NCI-H1930 (cell line): ENCODE data around the gene KRT73.
"Not testable (repeated sequence)": the region's sequence is repeated elsewhere in the genome, so short reads cannot be mapped to it uniquely, and the experiment has no call there.

Experiments used
- DNase-seq, 2 experiments: peaks; one replicate each; lab custom pipeline; 2025; lab: John Stamatoyannopoulos, UW

The KRT73 gene

DNA sequence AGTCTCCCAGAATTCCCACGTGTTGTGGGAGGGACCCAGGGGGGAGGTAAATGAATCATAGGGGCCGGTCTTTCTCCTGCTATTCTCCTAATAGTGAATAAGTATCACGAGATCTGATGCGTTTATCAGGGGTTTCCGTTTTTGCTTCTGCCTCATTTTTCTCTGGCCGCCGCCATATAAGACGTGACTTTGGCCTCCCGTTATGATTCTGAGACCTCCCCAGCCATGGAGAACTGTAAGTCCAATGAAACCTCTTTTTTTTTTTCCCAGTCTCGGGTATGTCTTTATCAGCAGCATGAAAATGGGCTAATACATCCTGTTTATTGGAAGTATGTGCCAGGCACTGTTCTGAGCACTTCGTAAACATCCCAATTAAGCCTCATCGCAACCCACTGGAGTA is 17.9 kb downstream of the KRT73 start:
- no peak for DNase-seq

DNA sequence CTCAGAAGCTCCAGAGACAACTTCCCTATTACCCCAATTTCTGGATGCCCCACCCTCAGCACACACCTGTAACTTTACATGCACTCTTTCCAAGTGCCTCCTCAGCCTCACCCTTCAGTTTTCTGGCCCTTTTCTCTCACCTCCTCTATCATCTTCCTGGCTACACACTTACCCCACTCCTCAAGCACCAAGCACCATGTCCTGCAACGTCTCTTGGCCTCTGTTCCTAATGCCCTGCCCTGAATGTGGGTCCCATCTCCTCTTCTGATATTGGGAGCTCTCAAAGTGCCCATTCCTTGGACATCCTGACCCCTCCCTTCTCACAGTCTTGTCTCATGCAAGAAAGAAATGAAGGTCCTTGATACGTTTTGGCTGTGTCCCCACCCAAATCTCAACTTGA is 18.3 kb downstream of the KRT73 start:
- DNase-seq, result no peak

DNA sequence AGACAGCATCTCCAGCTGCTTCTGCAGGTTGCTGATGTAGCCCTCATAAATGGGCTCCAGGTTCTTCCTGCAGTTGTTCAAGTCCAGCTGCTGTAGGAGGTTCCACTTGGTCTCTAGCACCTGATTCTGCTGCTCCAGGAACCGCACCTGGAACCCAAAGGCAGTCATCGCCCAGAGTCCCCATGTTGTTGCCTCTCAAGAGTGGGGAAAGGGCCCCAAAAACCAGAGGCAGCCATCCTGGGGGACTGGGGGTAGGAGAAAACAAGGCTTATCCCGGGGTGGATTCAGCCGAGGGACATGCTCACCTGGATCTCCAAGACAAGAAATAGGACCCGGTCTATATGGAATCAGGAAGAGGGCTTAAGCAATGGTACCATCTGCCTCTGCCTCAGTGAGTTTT is 19.4 kb downstream of the KRT73 start:
- DNase-seq, result no peak

DNA sequence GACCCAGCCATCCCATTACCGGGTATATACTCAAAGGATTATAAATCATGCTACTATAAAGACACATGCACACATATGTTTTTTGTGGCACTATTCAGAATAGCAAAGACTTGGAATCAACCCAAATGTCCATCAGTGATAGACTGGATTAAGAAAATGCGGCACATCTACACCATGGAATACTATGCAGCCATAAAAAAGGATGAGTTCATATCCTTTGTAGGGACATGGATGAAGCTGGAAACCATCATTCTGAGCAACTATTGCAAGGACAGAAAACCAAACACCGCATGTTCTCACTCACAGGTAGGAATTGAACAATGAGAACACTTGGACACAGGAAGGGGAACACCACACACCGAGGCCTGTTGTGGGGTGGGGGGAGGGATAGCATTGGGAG is 24.1 kb downstream of the KRT73 start:
- not testable (repeated sequence) for DNase-seq

DNA sequence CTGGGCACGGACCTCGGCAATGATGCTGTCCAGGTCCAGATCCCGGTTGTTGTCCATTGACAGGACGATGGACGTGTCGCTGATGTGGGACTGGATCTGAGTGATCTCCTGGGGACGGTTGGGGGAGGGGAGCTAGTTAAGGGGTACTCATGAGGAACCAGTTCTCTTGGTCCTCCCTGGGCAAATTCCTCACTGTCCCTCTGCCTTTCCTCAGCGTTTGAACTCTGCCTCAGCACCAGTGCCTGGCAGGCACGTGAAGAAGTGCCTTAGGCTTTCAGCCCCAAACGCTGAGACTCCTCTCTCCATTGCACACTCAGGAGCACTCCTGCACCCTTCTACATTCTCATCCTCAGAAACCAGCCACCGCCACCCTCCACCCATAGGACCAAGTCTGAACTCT is 26.8 kb downstream of the KRT73 start:
- DNase-seq, result no peak

DNA sequence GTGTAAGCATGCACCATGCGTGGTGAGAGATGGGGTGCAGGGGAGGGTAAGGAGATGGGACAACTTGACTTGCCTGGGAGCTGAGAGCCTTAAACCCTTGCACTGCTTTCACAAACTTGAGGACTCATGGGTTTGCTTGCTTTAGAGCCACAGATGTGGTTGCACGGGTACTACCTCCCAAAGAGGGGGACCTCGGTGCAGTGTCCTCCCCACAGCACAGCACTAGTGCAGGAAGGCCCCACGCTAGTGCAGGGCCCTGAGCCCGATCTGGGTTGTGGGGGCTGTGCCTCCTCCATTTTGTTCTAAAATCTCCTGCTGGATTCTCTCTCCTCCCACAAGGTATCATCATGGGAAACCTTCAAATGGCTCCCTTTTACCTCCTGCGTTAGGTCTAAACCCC is 28.3 kb downstream of the KRT73 start:
- no peak for DNase-seq

DNA sequence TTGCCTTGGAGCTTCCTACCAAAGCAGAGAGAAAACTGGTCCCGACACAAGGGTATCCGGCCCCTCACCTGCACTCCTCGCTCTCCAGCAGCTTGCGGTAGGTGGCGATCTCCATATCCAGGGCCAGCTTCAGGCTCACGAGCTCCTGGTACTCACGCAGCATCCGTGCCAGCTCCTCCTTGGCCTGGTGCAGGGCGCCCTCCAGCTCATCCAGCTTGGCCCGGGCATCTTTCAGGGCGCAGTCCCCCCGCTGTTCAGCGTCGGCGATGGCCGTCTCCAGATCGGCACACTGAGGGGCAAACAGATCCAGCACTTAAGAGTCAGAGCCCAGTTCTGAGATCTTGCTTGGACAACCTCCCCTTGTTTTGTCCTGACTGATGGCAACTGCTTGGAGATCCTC is 30.8 kb downstream of the KRT73 start:
- DNase-seq, result no peak

DNA sequence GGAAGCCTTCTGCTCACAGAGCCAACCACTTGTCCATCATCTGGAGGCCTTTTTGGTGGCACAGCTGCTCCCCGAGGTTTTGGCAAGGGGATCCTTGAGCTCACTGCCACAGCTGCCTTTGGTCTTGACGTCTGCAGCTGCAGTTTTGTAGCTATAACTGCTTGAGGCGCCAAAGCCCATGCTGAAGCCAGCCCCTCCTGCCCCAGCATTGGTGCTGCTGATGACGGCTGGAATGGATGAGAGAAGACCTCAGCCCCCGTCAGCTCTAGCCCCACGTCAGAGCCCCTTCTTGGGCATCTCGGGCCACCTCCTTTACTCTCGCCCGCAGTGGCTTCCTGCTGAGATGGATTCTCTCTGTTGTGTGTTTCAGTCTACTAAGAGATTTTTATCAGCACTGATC is 32.4 kb downstream of the KRT73 start:
- DNase-seq, result no peak

DNA sequence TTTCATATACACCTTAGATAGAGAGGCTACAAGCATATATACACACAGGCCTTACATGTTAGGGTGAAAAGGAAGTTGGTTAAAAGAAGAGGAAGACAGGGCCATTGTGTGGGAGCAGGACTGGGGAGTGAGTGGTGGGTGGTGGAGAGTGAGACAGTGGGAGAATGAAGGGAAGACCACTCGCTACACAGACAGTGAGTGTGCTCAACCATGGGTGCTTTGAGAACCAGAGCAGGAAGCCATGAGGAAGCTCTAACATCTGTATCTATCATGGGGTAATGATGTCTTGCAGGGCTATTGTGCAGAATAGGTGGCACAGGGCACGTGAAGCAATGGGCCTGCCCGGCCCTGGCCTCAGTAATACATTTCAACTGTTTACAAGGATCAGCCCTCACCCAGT is 33.3 kb downstream of the KRT73 start:
- DNase-seq, result no peak

DNA sequence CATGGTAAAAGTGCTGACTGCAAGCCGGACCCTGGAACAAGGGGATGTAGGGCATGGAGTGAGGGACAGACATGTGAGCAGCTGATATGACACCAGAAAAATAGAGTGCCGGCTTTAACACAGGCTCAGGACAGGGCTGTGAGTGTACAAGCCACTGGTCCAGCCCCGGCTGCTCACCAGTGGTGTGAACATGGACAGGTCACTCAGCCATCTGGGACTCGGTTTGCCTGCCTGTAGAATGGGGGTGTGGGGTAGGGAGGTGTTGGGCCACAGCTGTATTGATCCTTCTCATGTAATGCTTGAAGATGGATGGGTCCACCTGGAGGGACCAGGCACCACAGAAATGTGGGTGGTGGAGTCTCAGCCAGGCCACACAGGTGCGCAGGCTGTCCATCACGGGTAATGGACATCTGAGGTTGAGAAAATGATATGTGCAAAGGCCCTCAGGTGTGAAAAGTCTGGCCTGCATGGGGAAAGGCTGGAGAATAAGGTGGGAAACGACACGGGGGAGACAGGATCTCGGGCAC is 34.1 kb downstream of the KRT73 start:
- no peak for DNase-seq

DNA sequence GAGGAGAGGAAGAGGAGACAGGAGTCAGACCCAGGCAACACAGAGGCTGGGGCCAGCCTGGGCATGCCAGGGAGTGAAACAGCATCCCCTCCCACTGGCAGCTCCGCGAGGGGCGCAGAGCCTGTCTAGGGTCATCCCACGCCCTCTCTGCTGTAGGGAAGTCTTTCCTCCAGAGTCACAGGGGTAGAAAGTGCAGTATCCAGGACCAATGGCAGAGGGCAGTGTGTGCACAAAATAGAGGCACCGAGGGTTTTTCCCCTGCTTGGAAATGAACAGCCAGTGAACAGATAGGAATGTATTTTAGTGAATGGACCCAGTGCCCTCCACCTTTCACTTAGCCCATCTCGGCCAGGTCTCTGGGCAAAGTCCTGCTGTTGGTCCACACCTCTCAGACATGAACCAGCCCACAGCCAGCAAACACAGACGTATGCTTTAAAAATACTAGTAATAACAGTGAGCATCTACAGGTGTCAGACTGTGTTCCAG is 35.3 kb downstream of the KRT73 start:
- DNase-seq, result peak; percentile 17 to 20

DNA sequence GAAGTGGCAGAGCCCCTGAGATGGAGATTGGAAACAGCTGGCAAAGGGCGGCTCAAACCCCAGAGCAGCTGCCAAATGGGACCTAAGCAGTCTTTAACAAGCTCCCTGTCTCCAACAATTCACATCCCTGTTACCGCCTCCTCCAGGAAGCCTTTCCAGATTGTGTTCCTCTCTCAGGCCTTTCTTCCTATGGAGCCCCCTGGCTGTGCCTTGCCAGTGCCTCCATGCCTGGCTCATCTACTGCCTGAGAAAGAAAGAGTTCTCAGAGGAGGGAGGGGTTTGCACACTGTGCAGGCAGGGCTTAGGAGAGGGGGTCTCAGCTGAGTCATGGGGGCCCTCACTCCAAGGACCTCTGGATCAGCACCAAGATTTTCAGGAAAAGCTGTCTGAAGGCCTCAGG is 35.9 kb downstream of the KRT73 start:
- DNase-seq, result no peak

DNA sequence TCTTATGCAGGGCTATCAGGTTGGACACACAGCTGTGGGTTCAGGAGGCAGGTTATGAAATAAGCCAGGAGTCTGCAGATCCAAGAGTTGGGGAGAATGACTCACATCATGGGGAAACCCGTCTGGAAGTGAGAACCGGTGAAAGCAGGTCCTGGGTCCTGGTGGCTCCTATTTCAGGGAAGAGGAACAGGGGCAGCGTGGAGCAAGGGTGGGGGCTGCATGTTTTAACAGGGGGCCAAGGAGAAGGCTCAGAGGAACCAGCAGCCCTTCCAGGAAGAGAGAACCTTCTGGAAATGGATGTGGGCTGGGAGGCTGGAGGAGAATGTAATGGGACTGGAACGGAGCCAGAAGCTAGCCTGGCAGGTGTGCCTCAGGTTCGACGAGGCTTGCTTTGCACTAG is 36.9 kb downstream of the KRT73 start:
- DNase-seq, result no peak

DNA sequence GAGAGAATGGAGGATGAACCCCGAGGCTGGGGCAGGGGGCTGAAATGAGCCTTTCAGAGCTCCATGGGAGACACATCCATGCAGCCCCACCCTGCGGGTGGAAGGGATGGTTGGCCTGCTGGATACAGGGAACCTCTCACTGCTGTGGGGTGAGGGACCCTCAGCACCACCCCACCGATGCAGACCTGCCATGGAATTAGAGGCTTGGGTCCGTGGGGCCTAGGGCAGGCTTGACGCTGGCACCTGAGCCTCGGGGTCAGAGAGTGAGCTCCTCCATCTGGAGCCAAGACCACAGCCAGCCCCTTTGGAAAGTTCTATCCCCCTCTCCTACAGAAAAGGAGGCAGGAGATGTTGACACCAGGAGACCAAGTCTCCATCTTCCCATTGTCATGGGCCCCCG is 37.3 kb downstream of the KRT73 start:
- no peak for DNase-seq

DNA sequence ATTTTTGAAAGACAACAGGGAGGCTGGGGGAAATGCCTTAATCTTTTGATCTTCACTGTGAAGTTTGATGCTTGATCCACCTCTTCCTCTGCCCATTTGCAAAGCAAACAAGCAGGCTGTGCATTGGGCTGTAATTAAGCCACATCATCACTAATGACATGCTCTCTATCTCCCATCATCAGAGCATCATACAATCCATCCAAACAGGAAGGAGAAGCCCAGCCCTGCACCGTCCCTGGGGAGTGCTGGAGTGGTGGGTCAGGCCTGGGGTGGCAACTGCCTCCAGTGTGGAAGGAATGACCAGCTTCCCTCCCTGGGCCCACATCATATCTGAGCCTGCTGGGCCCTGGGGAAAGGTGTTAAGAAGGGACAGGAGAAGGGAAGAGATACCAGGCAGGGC is 37.9 kb downstream of the KRT73 start:
- no peak for DNase-seq

DNA sequence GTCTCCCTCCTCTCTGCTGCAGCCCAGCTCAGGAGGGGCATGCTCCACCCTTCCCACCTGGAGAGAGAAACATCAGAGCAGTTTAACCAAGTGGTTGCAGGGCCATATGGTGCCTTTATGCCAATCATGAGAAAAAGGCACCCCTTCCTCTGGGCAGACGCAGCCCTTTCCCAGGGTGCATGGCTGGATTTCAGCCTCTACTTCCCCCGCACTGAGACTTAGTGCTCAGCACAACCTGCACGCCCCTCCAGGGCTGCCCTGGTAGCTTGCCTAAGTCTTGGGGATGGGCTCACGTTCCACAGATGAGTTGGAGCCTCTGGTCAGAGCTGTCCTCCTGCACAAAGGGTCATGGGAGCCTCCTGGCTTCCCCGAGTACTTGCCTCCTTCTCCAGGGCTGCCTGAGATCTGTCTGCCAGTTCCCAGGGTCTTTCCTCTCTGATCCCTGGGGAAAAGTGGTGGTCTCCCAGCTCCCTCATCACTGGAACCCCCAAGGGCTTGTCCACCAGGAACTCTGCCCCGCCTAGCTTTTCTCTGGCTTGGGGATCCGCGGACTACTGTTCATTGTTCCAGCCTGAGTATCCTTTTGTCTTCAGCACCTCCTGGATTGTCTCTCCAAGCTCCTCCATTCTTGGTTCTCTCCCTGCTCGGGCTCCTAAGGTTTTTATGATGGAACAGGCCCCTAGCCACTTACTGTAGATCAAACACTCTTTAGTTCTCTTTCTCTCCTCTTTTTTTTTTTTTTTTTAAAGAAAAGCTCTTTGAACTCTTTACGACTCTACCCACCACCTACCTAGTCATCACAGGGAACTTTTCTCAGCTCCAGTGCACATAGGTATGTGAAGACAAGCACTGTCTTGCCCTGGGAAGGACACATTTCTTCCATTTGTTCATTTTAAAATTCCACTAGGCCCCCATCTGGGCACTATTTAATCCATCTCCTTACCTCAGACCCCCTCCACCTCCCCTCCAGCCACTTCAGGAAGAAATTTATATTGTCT is 38.6 kb downstream of the KRT73 start:
- no peak for DNase-seq

DNA sequence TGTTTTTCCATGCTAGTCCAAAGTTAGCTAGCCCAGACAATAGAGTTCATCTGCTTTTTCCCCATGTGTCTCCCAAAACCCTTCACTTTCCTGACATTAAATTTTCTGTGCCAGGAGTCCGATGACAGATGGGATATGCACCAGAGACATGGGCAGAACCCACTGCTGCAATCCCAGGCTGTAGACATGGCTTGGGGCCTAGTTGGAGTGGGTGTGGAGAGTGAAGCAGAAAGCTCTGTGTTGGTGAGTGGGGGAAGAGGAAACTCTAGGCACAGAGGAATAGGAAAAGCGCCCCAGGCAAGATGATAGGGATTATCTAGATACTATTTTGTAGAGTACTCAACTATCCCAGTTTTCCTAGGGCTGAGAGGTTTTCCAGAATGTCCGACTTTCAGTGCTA is 39.9 kb downstream of the KRT73 start:
- DNase-seq, result no peak

DNA sequence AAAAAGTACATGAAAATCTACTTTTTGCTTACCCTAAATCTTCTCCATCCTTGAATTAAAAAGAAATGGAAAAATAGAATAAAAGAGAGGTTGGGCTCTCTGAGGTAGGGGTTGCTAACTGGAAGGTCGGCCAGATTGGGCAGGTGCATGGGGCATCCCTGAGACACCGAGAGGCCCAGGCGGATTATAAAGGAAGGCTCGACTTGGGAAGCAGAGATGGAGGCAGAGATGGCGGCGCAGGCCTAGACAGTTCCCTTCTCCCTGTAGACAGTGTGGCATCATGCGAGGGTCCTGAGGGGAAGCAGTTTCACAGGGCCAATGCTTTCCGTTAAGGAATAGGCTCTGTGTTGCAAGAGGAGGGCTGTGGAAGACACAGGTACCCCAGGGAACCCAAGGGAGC is 41.0 kb downstream of the KRT73 start:
- no peak for DNase-seq

DNA sequence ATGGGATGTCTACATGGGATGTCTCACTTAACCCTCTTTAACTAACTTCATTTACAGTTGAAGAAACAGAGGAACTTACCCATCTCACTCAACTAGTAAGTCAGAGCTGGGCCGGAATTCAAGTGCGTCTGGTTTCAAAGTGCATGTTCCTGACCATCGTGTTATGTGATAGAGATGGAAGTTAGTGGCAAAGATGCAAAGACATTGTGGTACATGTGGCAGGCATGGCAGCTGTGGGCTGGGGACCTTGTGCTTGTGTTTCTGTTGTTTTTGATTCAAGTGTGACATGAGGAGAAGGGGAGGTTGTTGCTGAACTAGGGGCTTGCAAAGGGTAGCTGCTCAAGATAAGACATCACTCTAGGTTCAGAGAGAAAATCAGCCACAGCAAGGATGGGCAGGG is 42.4 kb downstream of the KRT73 start:
- DNase-seq, result no peak

DNA sequence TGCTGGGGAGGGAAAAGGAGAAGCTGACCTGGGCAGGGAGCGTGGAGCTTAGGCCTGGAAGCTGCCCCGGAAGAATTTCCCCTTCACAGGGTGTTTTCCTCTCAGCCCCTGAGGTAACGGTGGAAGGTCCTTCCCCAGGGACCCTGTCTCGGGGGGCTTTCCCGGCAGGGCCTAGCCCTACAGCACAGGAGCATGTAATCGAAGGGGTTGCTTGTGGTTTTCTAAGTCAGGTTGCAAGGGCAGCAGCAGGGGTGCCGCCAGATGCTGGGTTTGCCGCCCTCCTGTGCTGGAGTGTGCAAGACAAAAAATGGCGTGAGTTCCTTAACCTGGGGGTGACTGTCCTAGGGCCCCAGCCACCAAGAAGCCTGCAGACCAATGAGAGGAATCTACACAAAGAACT is 43.1 kb downstream of the KRT73 start:
- DNase-seq, result no peak

DNA sequence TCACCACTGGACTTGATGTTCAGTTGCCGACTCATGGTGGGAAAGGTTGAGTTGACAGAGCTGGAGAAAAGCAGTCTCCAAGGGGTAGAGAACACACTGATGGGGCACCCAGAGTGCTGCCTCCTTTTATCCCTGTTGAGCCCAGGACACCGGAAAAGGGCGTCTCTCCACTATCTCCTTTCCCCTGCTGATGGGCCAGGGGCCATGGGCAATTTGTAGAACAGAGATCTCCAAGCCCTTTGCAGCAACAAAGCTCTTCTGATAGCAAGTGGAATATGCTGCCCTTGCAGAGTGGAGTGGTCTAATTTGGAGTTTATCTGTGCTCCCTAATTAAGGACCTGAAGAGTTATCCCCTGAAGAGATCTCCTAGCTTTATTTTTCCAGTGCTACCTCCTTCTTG is 44.6 kb downstream of the KRT73 start, which contains the start of gene KRT74:
Gene KRT74, minus strand, starts transcription at position 101 of the 400 bp plus-strand sequence. Its CDS starts 66 bp downstream, at position 35.
- DNase-seq, result no peak

DNA sequence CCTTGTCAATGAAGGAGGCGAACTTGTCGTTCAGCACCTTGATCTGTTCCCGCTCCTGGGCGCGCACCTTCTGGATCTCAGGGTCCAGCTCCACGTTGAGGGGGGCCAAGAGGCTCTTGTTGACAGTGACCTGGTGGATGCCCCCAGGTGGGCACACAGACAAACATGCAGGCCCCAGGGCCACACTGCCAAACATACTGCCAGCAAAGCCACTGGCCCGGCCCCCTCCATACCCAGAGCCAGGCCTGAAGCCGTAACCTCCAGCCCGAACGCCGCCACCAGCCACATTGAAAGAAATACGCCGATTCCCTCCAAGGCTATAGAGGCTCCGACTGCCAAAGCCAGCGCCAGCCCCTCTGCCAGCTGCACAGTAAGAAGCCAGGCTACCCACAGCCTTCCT is 45.1 kb downstream of the KRT73 start:
- no peak for DNase-seq

DNA sequence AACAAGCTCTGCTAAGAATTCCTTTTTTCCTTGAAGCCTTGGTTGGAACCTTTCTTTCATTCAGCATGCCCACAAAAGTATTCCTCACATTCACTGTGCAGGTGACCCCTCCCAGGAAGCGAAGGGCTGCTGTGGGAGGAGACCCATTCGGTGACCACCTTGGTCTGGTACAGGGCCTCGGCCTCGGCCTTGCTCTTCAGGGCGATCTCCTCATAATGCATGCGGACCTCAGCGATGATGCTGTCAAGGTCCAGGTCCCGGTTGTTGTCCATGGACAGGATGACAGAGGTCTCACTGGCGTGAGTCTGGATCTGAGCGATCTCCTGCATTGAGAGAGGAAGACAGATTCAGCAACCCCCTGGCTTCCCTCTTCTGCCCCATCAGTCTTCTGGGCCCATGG is 47.8 kb downstream of the KRT73 start:
- no peak for DNase-seq

DNA sequence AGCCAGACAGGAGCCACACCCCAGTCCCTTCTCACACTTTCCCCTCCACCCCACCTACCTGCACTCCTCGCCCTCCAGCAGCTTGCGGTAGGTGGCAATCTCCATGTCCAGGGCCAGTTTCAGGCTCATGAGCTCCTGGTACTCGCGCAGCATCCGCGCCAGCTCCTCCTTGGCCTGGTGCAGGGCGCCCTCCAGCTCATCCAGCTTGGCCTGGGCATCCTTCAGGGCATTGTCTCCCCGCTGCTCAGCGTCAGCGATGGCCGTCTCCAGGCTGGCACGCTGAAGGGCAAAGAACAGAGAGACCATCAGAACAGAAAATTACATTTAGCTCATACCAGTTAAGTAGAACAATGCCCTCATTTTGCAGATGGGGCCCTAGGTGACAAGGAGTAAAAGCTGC is 50.2 kb downstream of the KRT73 start:
- no peak for DNase-seq
